GM23338 (cell line): ENCODE results near the gene SLC7A5. TPM values are rescaled to one million over a fixed set of nuclear protein-coding genes. Genes with fewer than 3 reads are reported as not detected.
A peak's percentile ranks its signal among the peaks of the same experiment; 100 is the strongest.

Source experiments
- ATAC-seq: fragments of 200-7000 bp; cut with Tn5 transposase; 3 replicates; pipeline ENCODE4 v1.9.1; 2020
- DNase-seq: peaks from one replicate; pipeline ENCODE4 v3.0.0-alpha.2; 2015; ENCODE audit warnings: low spot score
- H2AFZ ChIP-seq: fragments of 200-600 bp; sonication (generic); 2 replicates; pipeline ENCODE4 v1.8.0; 2016; ENCODE audit warnings: antibody characterized with exemption, mild to moderate bottlenecking, moderate library complexity
- H3F3A ChIP-seq: fragments of 200-600 bp; sonication (generic); replicated peaks from 2 replicates; pipeline ENCODE4 v1.8.0; 2017; ENCODE audit warnings: antibody characterized with exemption, mixed run types, low read depth
- H3K27ac ChIP-seq: fragments of 200-600 bp; sonication (generic); 2 replicates; pipeline ENCODE4 v1.6.1; 2016; ENCODE audit warnings: low read depth
- H3K27me3 ChIP-seq: fragments of 200-600 bp; sonication (generic); 2 replicates; pipeline ENCODE4 v1.8.0; 2016; ENCODE audit warnings: mild to moderate bottlenecking, mixed run types, moderate library complexity; ENCODE audit not compliant: insufficient read depth
- H3K36me3 ChIP-seq: fragments of 200-600 bp; sonication (generic); 2 replicates; pipeline ENCODE4 v1.8.0; 2016; ENCODE audit warnings: mild to moderate bottlenecking; ENCODE audit not compliant: insufficient read depth
- H3K4me1 ChIP-seq: fragments of 200-600 bp; sonication (generic); 2 replicates; pipeline ENCODE4 v1.8.0; 2016; ENCODE audit warnings: mild to moderate bottlenecking, moderate library complexity; ENCODE audit not compliant: insufficient read depth
- H3K4me2 ChIP-seq: fragments of 200-600 bp; sonication (generic); 2 replicates; pipeline ENCODE4 v1.7.1; 2017; ENCODE audit warnings: mixed run types
- H3K4me3 ChIP-seq: fragments of 200-600 bp; sonication (generic); 2 replicates; pipeline ENCODE4 v1.6.1; 2016; ENCODE audit warnings: mixed run types
- H3K79me2 ChIP-seq: fragments of 200-600 bp; sonication (generic); replicated peaks from 2 replicates; pipeline ENCODE4 v1.8.0; 2017; ENCODE audit warnings: mild to moderate bottlenecking; ENCODE audit not compliant: insufficient read depth
- H3K9me2 ChIP-seq: fragments of 200-600 bp; sonication (generic); 2 replicates; pipeline ENCODE4 v1.8.0; 2017; ENCODE audit not compliant: insufficient read depth
- H4K20me1 ChIP-seq: fragments of 200-600 bp; sonication (generic); replicated peaks from 2 replicates; pipeline ENCODE4 v1.8.0; 2017; ENCODE audit warnings: mild to moderate bottlenecking; ENCODE audit not compliant: insufficient read depth
- H3K27ac Mint-ChIP-seq: 2 replicates; pipeline ENCODE4 v1.8.0; 2020; ENCODE audit warnings: inconsistent platforms, mild to moderate bottlenecking, moderate library complexity, mixed read lengths
- H3K27me3 Mint-ChIP-seq: 3 replicates; pipeline ENCODE4 v1.8.0; 2022; ENCODE audit warnings: low read depth, mild to moderate bottlenecking, moderate library complexity, mixed read lengths, inconsistent platforms; ENCODE audit not compliant: insufficient read depth, poor library complexity
- H3K36me3 Mint-ChIP-seq: 3 replicates; pipeline ENCODE4 v1.8.0; 2021; ENCODE audit warnings: low read depth, mild to moderate bottlenecking, inconsistent platforms, moderate library complexity, mixed read lengths
- H3K4me1 Mint-ChIP-seq: 3 replicates; pipeline ENCODE4 v1.8.0; 2020; ENCODE audit warnings: mild to moderate bottlenecking, inconsistent platforms, mixed read lengths
- H3K4me3 Mint-ChIP-seq: 3 replicates; pipeline ENCODE4 v1.8.0; 2021; ENCODE audit warnings: moderate library complexity, mild to moderate bottlenecking, inconsistent platforms, mixed read lengths
- H3K9me3 Mint-ChIP-seq: 3 replicates; pipeline ENCODE4 v1.8.0; 2020; ENCODE audit warnings: moderate library complexity, mild to moderate bottlenecking, inconsistent platforms, mixed read lengths
- CREB1 ChIP-seq: fragments of 250-450 bp; sonication (Bioruptor Pico); IDR thresholded peaks from 2 replicates; pipeline ENCODE4 v1.5.0; 2020; ENCODE audit warnings: low read depth, mild to moderate bottlenecking, moderate library complexity
- ETS1 ChIP-seq: IDR thresholded peaks from 2 replicates; pipeline ENCODE4 v1.6.1; 2016; ENCODE audit warnings: antibody characterized with exemption
- EZH2 ChIP-seq: fragments of 200-600 bp; sonication (generic); IDR thresholded peaks from one replicate; pipeline ENCODE4 v1.8.0; 2017; ENCODE audit warnings: antibody characterized with exemption, mild to moderate bottlenecking, low read depth; ENCODE audit not compliant: unreplicated experiment
- JUNB ChIP-seq: IDR thresholded peaks from one replicate; pipeline ENCODE4 v1.6.1; 2016; ENCODE audit warnings: antibody characterized with exemption; ENCODE audit not compliant: unreplicated experiment
- NANOG ChIP-seq: IDR thresholded peaks from 2 replicates; pipeline ENCODE4 v1.6.1; 2016; ENCODE audit warnings: antibody characterized with exemption, borderline replicate concordance
- POLR2AphosphoS5 ChIP-seq: IDR thresholded peaks from 2 replicates; pipeline ENCODE4 v1.6.1; 2016; ENCODE audit warnings: antibody characterized with exemption, low read depth
- REST ChIP-seq: IDR thresholded peaks from one replicate; pipeline ENCODE4 v1.6.1; 2018; ENCODE audit warnings: antibody characterized with exemption; ENCODE audit not compliant: unreplicated experiment
- STAT1 ChIP-seq: IDR thresholded peaks from one replicate; pipeline ENCODE4 v1.6.1; 2016; ENCODE audit warnings: antibody characterized with exemption; ENCODE audit not compliant: unreplicated experiment
- ZNF331 ChIP-seq: fragments of 250-450 bp; sonication (Bioruptor Pico); IDR thresholded peaks from 2 replicates; pipeline ENCODE4 v1.5.0; 2020; ENCODE audit warnings: low read depth, mild to moderate bottlenecking, moderate library complexity
- polyA plus RNA-seq: library from polyadenylated mRNA; unstranded; fragments of >200 nt; fragmentation: Nextera tagmentation; extraction: Ambion mirVana; gene quantifications from 2 replicates; pipeline ENCODE4 v1.2.1, GENCODE V29; 2016
- total RNA-seq: library from RNA; depleted of rRNA; stranded (reverse); fragments of >200 nt; shearing (Covaris generic); gene quantifications from 2 replicates; pipeline ENCODE4 v1.2.3, GENCODE V29; 2014
- TF ChIP-seq, protein P1 (sequence below), 2 experiments: fragments of 200-600 bp in 1 of 2; sonication (generic) in 1 of 2; conservative IDR thresholded peaks; 2 replicates each; pipeline versions ENCODE4 v1.5.1 to v1.6.1; 2016 to 2017; ENCODE audit warnings: antibody characterized with exemption in 2 of 2, low read depth in 2 of 2, mild to moderate bottlenecking in 2 of 2, moderate library complexity in 1 of 2

The SLC7A5 gene
- total and polyA plus RNA-seq, 2 experiments from 2014 or later: 107 to 386 TPM

- H3K4me2 ChIP-seq: peak overlapping the region; percentile 55
- H3K27me3 ChIP-seq: no peaks in the 10 kb centered on the region
- peaks cover 49% of the 10 kb centered on the region for H3K4me1 Mint-ChIP-seq
- H3K4me1 ChIP-seq: peaks cover 51% of the 10 kb centered on the region
- peaks cover 29% of the 10 kb centered on the region for H3K27me3 Mint-ChIP-seq
- ATAC-seq (no peak), DNase-seq (no peak)
- H3K4me3 ChIP-seq: no peak overlapping the region
- H3K27ac ChIP-seq: peak overlapping the region; percentile 74; the same call in 1 of the 2 replicates
- no peaks in the 10 kb centered on the region for H3K79me2 ChIP-seq
- H3F3A ChIP-seq: 0 out of 2 replicates have a peak, but pooled peaks cover 6% of the 10 kb centered on the region
- peaks cover 9% of the 10 kb centered on the region for H3K36me3 ChIP-seq
- no peak for TF ChIP-seq POLR2AphosphoS5
- no peak for TF ChIP-seq JUNB
- no peak for TF ChIP-seq STAT1
- TF ChIP-seq CREB1 (CRISPR knock-in tag): no peak
- H3K9me3 Mint-ChIP-seq: peaks cover 34% of the 10 kb centered on the region
- peaks cover 22% of the 10 kb centered on the region for H3K36me3 Mint-ChIP-seq
- no peaks in the 10 kb centered on the region for H3K9me2 ChIP-seq
- no peak overlapping the region for H3K27ac Mint-ChIP-seq
- no peak overlapping the region; the same call in 2 of the 3 replicates for H3K4me3 Mint-ChIP-seq
- no peaks in the 10 kb centered on the region for H4K20me1 ChIP-seq
- H2AFZ ChIP-seq: no peak overlapping the region
Observed at GRCh38 chr16:87819983-87820382, 49.3 kb downstream of the SLC7A5 start.

- Histone ChIP-seq H3K4me3 (no peak overlapping the region), H3K4me1 (peaks cover 44% of the 10 kb centered on the region), H3K9me2 (no peaks in the 10 kb centered on the region), H3K4me2 (no peak overlapping the region), H3K27ac (no peak overlapping the region), H3K27me3 (no peaks in the 10 kb centered on the region), H2AFZ (no peak overlapping the region), H3F3A (0 out of 2 replicates have a peak, but pooled peaks cover 6% of the 10 kb centered on the region), H3K36me3 (peaks cover 9% of the 10 kb centered on the region), H3K79me2 (no peaks in the 10 kb centered on the region), H4K20me1 (no peaks in the 10 kb centered on the region)
- ATAC-seq: no peak
- TF ChIP-seq EZH2: no peak
- TF ChIP-seq JUNB: no peak
- TF ChIP-seq, protein P1, sequence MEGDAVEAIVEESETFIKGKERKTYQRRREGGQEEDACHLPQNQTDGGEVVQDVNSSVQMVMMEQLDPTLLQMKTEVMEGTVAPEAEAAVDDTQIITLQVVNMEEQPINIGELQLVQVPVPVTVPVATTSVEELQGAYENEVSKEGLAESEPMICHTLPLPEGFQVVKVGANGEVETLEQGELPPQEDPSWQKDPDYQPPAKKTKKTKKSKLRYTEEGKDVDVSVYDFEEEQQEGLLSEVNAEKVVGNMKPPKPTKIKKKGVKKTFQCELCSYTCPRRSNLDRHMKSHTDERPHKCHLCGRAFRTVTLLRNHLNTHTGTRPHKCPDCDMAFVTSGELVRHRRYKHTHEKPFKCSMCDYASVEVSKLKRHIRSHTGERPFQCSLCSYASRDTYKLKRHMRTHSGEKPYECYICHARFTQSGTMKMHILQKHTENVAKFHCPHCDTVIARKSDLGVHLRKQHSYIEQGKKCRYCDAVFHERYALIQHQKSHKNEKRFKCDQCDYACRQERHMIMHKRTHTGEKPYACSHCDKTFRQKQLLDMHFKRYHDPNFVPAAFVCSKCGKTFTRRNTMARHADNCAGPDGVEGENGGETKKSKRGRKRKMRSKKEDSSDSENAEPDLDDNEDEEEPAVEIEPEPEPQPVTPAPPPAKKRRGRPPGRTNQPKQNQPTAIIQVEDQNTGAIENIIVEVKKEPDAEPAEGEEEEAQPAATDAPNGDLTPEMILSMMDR (conservative IDR thresholded peaks at IDR 0.05; ENCODE audit: low read depth in 2 of 2): no peak
- no peak for TF ChIP-seq ETS1
- TF ChIP-seq REST: no peak
- TF ChIP-seq POLR2AphosphoS5: no peak
- TF ChIP-seq NANOG: no peak
- TF ChIP-seq ZNF331 (CRISPR knock-in tag): no peak
- Mint-ChIP-seq H3K27me3 (peaks cover 29% of the 10 kb centered on the region), H3K9me3 (peaks cover 34% of the 10 kb centered on the region), H3K4me3 (no peak overlapping the region), H3K4me1 (peaks cover 42% of the 10 kb centered on the region), H3K36me3 (peaks cover 22% of the 10 kb centered on the region), H3K27ac (no peak overlapping the region)
- no peak for DNase-seq
Observed at GRCh38 chr16:87819282-87819681, 50.0 kb downstream of the SLC7A5 start.
